ENCODE results near the gene NAPG. TPM values are rescaled to one million over a fixed set of nuclear protein-coding genes. Genes with fewer than 3 reads are reported as not detected.
"Not testable (repeated sequence)": the region's sequence is repeated elsewhere in the genome, so short reads cannot be mapped to it uniquely, and the experiment has no call there.

The NAPG gene
- total and polyA plus RNA-seq, 7 donors: 15.0 to 43.5 (median 33.7) TPM

DNA sequence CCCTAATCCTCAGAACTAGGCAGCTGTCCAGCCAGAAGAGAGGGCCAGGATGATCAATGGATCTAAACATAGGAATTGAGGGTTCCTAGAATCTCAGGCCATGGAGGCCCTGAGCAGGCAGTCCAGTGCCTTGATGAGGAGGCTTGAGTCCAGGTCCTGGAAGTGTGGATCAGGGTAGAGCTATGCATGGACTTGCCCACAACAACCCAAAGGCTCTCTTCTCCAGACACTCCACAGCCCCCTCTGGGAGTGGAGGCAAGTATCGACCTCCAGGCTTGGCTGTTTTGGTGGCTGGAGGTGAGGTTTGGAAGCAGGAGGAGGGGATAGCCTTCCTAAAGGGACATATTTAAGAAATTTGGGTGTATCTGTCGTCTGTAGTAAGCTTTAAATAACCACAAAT, 45.7 kb downstream of the NAPG start:
- WGBS, 2 donors: 61 to 66% methylated on average over 2 of the region's 2 CpGs
- no peaks in the 10 kb centered on the region for H3K9me3 ChIP-seq
- no peak for DNase-seq
- no peaks in the 10 kb centered on the region for H3K4me1 ChIP-seq
- TF ChIP-seq CTCF (IDR thresholded peaks at IDR 0.05) (no peak), EP300 (IDR thresholded peaks at IDR 0.05) (no peak), POLR2A (IDR thresholded peaks at IDR 0.05) (no peak), POLR2AphosphoS5 (IDR thresholded peaks at IDR 0.05) (no peak)
- H3K36me3 ChIP-seq: no peaks in the 10 kb centered on the region
- H3K4me3 ChIP-seq: no peak overlapping the region
- intact Hi-C loops (cut with DNase I): no loop called here
- H3K27ac ChIP-seq: no peak overlapping the region
- no peaks in the 10 kb centered on the region for H3K27me3 ChIP-seq

GRCh38 chr18:10573261-10573660, 47.4 kb downstream of the NAPG start:
- WGBS, 2 donors: 67 to 88% methylated on average over 1 of the region's 2 CpGs
- H3K4me1 ChIP-seq; DNase-seq; H3K27ac ChIP-seq; H3K4me3 ChIP-seq; H3K36me3 ChIP-seq; H3K27me3 ChIP-seq; H3K9me3 ChIP-seq; intact Hi-C loops (cut with DNase I): not testable (repeated sequence)

GRCh38 chr18:10574412-10574811, 48.6 kb downstream of the NAPG start:
- H3K9me3 ChIP-seq; DNase-seq; H3K4me1 ChIP-seq; intact Hi-C loops (cut with DNase I); H3K4me3 ChIP-seq; H3K36me3 ChIP-seq; H3K27ac ChIP-seq; H3K27me3 ChIP-seq: not testable (repeated sequence)
- 69 to 71% methylated on average over 2 of the region's 2 CpGs for WGBS, 2 donors

DNA sequence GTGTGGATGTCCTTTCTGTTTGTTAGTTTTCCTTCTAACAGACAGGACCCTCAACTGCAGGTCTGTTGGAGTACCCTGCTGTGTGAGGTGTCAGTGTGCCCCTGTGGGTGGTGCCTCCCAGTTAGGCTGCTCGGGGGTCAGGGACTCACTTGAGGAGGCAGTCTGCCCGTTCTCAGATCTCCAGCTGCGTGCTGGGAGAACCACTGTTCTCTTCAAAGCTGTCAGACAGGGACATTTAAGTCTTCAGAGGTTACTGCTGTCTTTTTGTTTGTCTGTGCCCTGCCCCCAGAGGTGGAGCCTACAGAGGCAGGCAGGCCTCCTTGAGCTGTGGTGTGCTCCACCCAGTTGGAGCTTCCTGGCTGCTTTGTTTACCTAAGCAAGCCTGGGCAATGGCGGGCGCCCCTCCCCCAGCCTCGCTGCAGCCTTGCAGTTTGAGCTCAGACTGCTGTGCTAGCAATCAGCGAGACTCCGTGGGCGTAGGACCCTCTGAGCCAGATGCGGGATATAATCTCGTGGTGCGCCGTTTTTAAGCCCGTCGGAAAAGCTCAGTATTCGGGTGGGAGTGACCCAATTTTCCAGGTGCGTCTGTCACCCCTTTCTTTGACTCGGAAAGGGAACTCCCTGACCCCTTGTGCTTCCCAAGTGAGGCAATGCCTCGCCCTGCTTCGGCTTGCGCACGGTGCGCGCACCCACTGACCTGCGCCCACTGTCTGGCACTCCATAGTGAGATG, 52.2 kb downstream of the NAPG start:
- 71 to 81% methylated on average over 25 of the region's 25 CpGs for WGBS, 2 donors
- H3K9me3 ChIP-seq; H3K27ac ChIP-seq; H3K27me3 ChIP-seq; DNase-seq; H3K36me3 ChIP-seq; H3K4me1 ChIP-seq; H3K4me3 ChIP-seq; intact Hi-C loops (cut with DNase I): not testable (repeated sequence)

GRCh38 chr18:10578573-10578899, 52.7 kb downstream of the NAPG start:
- H3K36me3 ChIP-seq; H3K27ac ChIP-seq; intact Hi-C loops (cut with DNase I); H3K27me3 ChIP-seq; H3K9me3 ChIP-seq; H3K4me1 ChIP-seq; H3K4me3 ChIP-seq; DNase-seq: not testable (repeated sequence)
- 92 to 93% methylated on average over 11 of the region's 11 CpGs for WGBS, 2 donors

DNA sequence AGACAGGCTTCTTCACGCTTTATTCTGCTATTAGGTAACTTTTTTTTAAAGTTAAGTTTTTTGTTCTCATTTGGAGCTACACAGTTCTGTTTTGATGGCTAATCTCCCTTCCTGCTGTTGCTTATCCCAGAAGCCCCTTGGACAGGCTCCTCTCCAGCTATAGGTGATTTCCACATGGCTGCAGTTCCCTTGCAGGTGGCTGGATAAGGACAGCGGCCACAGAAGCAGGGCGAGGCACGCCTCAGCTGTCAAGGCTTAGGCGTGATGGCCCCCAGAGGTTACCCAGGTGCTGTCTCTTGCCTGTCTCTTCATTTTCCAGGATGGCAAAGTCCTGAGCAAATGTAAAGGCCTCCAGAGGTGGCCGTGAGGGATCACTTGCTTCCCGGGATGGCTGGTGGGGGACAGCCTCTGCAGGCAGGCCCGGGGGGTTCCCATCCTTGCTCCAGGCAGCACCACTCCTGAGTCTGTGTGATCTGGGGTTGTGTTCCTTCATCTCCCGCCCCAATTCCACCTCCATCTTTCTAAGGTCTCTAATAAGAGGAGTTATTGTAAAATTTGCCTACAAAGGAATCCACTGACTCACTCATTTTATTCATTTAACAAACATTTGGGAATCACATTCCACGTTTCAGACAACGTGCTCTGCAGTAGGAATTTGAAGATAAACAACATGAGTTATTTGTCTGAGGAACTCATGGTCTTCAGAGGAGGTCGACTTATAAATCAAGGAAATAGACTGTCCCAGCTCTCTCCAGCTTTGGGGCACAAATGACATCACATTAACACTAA, 53.4 kb downstream of the NAPG start:
- DNase-seq: no peak
- Histone ChIP-seq H3K9me3 (no peaks in the 10 kb centered on the region), H3K4me3 (no peak overlapping the region), H3K27me3 (no peaks in the 10 kb centered on the region), H3K36me3 (no peaks in the 10 kb centered on the region), H3K27ac (no peak overlapping the region), H3K4me1 (no peaks in the 10 kb centered on the region)
- intact Hi-C loops (cut with DNase I): no loop called here
- TF ChIP-seq CTCF (IDR thresholded peaks at IDR 0.05): no peak
- TF ChIP-seq POLR2A (IDR thresholded peaks at IDR 0.05): no peak
- TF ChIP-seq EP300 (IDR thresholded peaks at IDR 0.05): no peak
- no peak for TF ChIP-seq POLR2AphosphoS5 (IDR thresholded peaks at IDR 0.05)
- whole genome bisulfite sequencing, 2 donors: 81 to 88% methylated on average over 12 of the region's 12 CpGs

DNA sequence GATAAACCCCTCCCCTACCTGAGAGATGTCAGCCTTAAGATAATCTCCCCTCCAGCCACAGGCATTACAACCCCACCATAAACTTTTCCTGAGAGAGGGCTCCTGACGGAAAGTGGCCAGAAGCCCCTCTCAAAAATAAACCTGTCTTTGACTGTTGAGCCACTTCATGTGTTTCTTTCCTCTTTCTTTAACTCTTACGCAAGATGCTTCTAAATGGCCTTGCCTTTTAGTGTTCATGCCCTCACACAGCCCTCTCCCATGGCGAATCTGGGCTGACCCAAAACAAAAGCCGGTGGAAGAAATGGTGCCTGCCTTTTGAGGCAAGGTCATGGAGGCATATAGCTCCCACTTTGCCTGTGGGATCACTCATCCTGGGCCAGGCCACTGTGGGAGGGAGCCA, 54.4 kb downstream of the NAPG start:
- Histone ChIP-seq H3K36me3 (no peaks in the 10 kb centered on the region), H3K27me3 (no peaks in the 10 kb centered on the region), H3K4me3 (no peak overlapping the region), H3K4me1 (no peaks in the 10 kb centered on the region), H3K9me3 (no peaks in the 10 kb centered on the region), H3K27ac (no peak overlapping the region)
- TF ChIP-seq EP300 (IDR thresholded peaks at IDR 0.05) (no peak), CTCF (IDR thresholded peaks at IDR 0.05) (no peak), POLR2AphosphoS5 (IDR thresholded peaks at IDR 0.05) (no peak), POLR2A (IDR thresholded peaks at IDR 0.05) (no peak)
- intact Hi-C loops (cut with DNase I): no loop called here
- WGBS, 2 donors: 95% methylated on average over 4 of the region's 4 CpGs
- DNase-seq: no peak
